Measurements from ENCODE around the gene BAIAP2L1. TPM values are rescaled to one million over a fixed set of nuclear protein-coding genes. Genes with fewer than 3 reads are reported as not detected.

Gene BAIAP2L1
- polyA plus RNA-seq, 1 donor from 2014 or later = 0.49 TPM

DNA sequence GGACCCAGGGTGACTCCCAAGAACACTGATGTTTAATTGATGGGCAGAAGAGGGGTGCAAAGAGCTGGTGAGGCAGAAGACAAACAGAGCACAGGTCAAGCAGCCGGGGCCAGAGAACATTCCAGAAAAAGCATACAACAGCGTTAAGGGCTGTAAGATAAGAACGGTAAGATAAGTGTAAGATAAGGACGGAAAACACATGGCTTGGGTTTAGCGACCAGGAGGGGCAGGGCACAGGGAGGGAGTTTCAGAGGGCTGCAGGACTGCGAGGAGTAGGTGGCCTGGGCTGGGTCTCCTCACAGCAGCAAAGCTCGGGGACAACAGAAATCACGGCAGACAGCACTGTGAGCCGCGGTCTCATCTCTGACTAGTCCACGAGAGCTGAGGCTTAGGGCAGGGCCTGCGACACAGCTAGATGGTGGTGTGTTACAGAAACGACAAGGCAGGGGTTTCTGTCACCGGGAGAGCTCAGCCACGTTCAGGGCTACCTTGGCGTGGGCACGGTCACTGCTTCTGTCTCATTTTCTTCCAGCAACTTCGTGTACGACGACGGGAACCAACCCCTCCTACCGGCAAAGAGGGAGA, 94.8 kb downstream of the BAIAP2L1 start:
- no peak overlapping the region for H3K4me3 Mint-ChIP-seq
- H3K27ac Mint-ChIP-seq = no peak overlapping the region
- H3K27me3 Mint-ChIP-seq = peaks cover under 1% of the 10 kb centered on the region
- peaks cover 9% of the 10 kb centered on the region for H3K36me3 Mint-ChIP-seq
- H3K4me1 Mint-ChIP-seq = peaks cover 0 to 1% (median 0%) of the 10 kb centered on the region in 3 donors
- H3K9me3 Mint-ChIP-seq = no peaks in the 10 kb centered on the region

DNA sequence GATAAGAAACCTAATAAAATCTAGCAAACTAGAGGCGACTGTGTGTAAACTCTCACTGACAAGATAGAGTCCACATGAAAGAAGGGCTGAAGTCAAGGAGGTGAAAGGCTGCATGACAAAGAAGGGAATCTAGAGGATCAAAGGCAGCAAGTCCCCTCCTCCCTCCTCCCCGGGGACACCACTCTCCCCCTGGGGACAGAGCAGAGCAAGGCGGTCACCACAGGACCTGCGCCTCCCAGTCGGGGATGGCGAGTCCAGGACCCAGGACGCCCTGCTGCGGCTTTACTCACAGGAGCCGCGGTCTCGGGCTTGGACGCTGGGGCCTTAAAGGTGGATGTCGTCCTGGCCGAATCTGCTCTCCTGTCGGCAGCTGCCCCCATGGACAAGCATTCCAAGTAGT, 97.0 kb downstream of the BAIAP2L1 start:
- peaks cover 11% of the 10 kb centered on the region for H3K36me3 Mint-ChIP-seq
- no peak overlapping the region for H3K4me3 Mint-ChIP-seq
- H3K9me3 Mint-ChIP-seq = no peaks in the 10 kb centered on the region
- H3K4me1 Mint-ChIP-seq = peaks cover 0 to 1% (median 0%) of the 10 kb centered on the region in 3 donors
- H3K27me3 Mint-ChIP-seq = no peaks in the 10 kb centered on the region
- H3K27ac Mint-ChIP-seq = no peak overlapping the region

DNA sequence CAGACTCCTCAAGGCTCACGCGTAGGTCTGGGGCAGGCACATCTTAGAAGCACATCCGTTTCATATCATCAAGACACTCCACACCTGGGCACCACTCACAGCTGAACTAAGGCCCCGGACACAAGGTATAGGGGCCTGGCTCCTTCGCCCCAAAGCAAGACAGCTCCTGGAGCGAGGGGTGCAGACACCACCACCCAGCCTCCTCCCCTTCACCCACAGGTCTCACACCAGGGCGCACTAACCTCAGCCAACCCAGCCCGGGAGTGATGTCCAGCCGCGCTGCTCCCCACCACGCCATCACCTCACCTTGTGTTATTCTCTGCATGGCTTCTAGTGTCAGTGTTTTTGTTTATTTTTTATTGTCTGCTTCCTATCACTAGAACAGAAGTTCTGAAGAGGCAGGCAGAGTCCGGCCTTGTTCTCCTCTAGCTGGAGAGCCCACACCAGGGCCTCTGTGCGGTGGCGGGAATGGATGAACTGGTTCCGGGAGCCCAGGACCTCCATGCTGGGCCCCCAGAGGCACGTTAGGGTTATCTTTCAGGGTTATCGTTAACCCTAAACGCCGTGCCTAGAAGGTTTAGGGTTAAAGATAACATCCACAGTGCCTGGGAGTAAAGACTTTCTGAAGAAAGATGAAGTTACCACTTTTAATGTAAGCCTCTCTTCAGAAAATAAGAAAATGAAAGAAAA, 97.6 kb downstream of the BAIAP2L1 start:
- peaks cover 11% of the 10 kb centered on the region for H3K36me3 Mint-ChIP-seq
- H3K9me3 Mint-ChIP-seq = no peaks in the 10 kb centered on the region
- H3K27ac Mint-ChIP-seq = no peak overlapping the region
- no peak overlapping the region for H3K4me3 Mint-ChIP-seq
- H3K4me1 Mint-ChIP-seq = peaks cover 0 to 1% (median 0%) of the 10 kb centered on the region in 3 donors
- no peaks in the 10 kb centered on the region for H3K27me3 Mint-ChIP-seq

DNA sequence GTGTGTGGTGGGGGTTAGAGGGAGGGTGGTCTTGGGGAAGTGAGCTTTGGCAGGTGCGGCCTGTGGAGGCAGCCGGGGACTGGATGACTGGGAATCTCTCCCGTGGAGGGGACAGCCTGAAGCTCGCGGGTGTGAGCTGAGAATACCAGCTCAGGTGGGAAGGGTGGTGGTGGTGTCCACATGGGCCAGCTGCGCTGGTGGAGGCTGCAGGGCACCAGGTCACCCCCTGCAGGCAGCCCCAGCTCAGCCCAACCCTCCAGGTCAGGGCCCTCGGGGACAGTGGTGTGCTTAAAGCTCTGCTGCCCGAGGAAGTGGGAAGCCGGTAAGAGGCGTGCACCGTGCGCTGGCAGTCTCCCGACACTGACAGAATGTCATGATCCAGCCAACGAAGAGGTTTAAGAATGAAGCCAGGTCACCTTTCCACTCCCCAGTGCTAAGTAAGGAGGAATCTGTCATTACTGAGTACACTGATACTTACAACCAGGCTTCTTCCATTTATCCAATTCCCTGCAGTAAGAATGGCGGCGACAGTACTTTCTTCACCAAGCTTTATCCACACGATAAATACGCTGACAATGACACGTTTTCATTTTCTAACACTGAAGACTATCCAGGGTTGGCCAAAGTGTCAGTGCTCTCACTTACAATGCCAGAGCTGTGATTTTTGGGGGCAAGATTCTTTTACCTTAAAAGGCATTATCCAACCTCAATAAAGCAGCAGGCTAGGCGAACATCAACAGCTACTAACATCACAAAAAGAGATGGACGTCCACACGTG, 99.0 kb downstream of the BAIAP2L1 start:
- Mint-ChIP-seq H3K27me3 (no peaks in the 10 kb centered on the region), H3K36me3 (peaks cover 14% of the 10 kb centered on the region), H3K27ac (no peak overlapping the region), H3K4me3 (no peak overlapping the region), H3K9me3 (no peaks in the 10 kb centered on the region), H3K4me1 (peaks cover 0 to 1% (median 0%) of the 10 kb centered on the region in 3 donors)

DNA sequence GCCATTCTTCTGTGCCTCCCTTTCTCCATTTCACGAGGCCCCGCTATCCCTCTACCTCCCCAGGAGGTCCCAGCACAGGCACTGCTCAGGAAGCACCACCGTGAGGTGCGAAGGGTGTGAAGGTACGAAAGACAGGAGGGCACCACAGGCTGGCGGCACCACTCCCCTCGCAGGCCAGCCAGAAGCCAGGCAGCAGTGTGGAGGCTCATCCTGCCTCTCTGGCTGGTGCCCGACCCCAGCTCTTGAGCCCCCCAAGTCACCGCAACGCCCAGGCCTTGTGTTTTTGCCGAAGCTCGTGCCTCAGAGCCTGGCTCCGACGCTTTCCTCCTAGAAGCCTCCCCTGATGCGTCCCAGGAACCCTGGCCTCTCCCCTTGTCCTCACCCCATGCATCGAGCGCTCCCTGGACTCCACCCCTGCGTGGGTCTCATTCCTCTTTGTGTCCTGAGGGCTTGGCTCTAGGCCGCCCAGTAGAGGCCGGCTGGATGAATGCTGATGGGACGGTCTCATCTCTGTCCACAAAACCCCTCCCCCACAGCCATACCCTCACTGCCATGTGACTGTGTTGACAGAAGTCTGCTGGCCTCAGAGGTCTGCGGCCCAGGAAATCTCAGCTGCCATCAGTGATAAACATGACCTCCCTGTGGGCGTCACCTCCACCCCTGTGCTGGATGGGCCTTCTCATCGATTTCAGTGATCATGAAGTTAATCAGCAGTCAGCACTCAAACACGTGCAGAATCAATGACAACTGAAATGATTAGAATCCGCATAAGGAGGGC, 100.1 kb downstream of the BAIAP2L1 start:
- Mint-ChIP-seq H3K27ac (no peak overlapping the region), H3K27me3 (no peaks in the 10 kb centered on the region), H3K4me1 (no peaks in the 10 kb centered on the region), H3K4me3 (no peak overlapping the region), H3K36me3 (peaks cover 10% of the 10 kb centered on the region), H3K9me3 (no peaks in the 10 kb centered on the region)

DNA sequence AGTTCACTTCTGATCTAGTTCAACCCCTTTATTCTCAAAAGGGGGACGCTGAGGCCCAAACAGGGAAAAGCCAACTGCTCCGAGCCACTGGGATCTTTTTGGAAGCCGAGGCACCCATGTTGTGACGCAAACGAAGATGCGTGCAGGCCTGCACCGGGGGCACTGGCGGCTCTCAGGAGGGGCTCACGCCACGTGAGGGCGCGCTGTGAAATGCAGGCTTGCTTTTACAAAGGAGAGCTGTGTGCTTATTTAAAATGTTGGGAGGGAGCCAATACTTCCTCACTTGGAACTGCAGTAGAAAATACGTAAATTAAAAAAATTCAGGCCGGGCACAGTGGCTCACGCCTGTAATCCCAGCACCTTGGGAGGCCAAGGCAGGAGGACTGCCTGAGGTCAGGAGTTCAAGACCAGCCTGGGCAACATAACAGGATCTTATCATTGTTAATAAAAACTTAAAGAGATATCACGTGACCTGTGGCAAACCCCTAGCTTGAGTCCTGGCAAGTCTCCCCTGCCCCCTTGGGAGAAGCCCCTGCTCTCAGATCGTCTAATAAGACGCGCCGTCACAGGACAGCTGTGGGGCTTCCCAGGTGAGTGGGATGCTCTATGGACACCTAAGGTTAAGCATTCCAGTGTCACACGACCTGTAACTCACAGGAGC, 103.1 kb downstream of the BAIAP2L1 start:
- Mint-ChIP-seq H3K9me3 (no peaks in the 10 kb centered on the region), H3K27me3 (no peaks in the 10 kb centered on the region), H3K4me3 (no peak overlapping the region), H3K36me3 (peaks cover 5% of the 10 kb centered on the region), H3K27ac (no peak overlapping the region), H3K4me1 (no peaks in the 10 kb centered on the region)

DNA sequence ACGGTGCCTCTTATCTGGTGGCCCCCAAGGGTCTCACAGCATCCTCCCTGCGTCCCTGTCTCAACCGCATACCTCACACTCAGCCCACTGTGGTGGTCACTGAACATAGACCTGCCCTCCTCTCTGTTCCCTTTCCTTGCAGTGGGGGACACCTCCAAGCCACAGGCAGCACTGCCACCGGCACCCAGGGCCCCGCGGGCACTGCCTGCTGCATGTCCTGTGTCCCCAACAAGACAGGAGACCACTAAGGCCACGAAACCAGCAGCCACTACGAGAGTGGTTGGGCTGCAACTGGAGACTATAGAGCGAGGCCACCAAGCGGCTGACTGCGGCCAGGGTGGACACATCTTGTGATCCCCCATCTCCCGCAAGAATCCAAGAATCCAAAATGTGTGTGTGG, 104.1 kb downstream of the BAIAP2L1 start:
- Mint-ChIP-seq H3K27me3 (no peaks in the 10 kb centered on the region), H3K27ac (no peak overlapping the region), H3K4me1 (no peaks in the 10 kb centered on the region)

DNA sequence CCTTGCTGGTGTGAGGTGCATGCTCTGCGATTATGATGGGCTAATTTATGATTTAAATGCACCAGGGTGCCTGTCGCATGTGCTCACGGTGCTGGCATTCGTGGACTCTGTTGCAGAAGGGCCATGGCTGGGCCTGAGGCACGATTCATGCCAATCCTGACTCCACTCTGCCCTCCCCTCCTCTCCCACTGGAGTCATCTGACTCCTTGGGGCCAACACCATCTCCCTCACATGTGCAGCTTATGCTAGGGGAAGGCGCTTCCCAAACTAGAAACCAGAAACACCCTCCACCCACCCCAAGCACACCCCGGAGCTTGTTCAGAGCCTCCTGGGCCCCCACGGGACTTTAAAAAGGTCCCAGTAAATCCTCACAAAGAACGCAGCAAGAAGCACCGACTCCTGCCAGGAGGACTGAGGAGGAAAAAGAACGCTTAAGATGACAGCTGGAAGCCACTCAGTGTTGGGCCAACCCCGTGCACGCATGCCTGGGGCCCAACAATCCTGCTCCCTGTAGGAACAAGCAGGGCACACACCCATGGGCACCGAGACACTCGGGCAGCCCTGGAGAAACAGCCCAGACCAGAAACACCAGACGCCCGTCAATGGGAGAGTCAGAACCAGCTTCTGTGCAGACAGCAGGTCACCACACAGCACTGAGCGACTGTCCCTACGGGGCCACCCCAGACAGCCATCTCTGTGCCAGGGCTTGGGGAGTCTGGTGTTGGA, 105.3 kb downstream of the BAIAP2L1 start:
- Mint-ChIP-seq H3K4me1 (no peaks in the 10 kb centered on the region), H3K27me3 (no peaks in the 10 kb centered on the region), H3K4me3 (no peak overlapping the region), H3K9me3 (no peaks in the 10 kb centered on the region), H3K36me3 (peaks cover 5% of the 10 kb centered on the region), H3K27ac (no peak overlapping the region)

More for the DNA sequence above, 104.1 kb downstream of the BAIAP2L1 start:
- Mint-ChIP-seq H3K36me3 (peaks cover 5% of the 10 kb centered on the region), H3K9me3 (no peaks in the 10 kb centered on the region), H3K4me3 (no peak overlapping the region)

DNA sequence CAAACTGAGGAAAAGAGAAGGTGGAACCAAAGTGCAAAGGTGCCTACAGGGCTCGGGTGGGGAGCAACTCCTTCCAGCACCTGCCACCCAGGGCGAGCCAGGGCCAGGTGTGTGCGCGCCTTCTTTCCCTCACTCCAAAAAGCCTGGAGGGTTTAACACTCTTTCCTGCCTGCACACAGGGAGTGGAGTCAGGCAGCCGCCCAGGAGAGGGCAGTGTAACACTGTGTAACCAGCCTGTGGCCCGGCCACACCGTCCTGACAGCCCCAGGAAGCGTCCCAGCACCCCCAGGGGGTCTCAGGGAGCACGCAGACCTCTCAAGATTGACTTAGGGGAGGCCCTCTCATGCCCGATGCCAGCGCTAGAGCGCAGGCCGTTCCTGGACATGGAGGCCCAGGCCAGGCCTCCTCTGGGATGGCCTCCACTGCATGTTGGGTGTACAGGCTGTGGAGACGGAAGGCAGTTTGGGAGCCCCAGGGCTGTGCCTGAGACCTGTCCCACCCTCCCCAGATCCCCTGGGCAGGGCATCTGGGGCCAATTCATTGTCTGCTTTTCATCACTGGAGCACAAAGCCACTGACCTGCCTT, 106.0 kb downstream of the BAIAP2L1 start:
- peaks cover 5% of the 10 kb centered on the region for H3K36me3 Mint-ChIP-seq
- H3K9me3 Mint-ChIP-seq = no peaks in the 10 kb centered on the region
- H3K27ac Mint-ChIP-seq = peak overlapping the region in 1 of 3 donors; percentile 88
- no peaks in the 10 kb centered on the region for H3K4me1 Mint-ChIP-seq
- H3K27me3 Mint-ChIP-seq = no peaks in the 10 kb centered on the region
- H3K4me3 Mint-ChIP-seq = no peak overlapping the region

DNA sequence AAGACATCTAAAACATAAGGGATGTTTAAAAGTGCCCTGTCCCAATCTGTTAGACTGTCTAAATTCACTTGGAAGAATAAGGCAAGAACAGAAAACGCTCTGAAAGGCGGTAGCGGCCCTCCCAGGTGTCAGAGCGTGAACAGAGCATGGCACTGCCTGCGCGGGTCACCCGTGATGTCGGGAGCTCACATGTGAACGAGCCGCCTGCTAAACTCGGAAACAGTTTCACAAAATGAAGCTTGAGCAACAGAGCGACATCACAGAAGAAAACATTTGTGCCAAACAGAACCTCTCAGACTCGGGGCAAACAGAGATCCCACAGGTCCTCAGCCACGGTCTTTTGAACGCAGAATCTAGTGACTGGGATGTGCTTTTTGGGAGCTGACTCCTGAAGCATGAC, 106.6 kb downstream of the BAIAP2L1 start:
- no peak overlapping the region for H3K4me3 Mint-ChIP-seq
- no peaks in the 10 kb centered on the region for H3K9me3 Mint-ChIP-seq

DNA sequence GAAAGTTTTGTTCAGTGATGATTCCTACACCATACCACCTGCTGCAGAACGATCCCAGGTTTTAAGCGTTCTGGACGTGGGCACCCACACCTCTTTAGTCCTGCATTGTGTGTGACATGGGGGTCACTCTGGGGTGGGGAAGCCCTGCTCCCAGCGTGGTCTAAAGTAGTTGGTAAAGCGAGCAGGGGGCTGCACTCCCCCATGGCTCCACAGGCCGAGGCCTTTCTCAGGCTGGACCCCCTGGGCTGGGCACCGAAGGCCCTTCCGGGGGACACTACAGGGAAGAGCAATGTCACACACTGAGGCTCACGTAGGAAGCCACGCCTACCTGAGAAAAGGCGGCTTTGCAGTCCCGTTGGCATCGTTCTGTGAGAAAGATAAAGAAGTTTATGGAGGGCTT, 107.1 kb downstream of the BAIAP2L1 start:
- H3K36me3 Mint-ChIP-seq = peaks cover 5% of the 10 kb centered on the region
- no peak overlapping the region for H3K4me3 Mint-ChIP-seq
- no peaks in the 10 kb centered on the region for H3K4me1 Mint-ChIP-seq
- H3K9me3 Mint-ChIP-seq = no peaks in the 10 kb centered on the region
- no peak overlapping the region for H3K27ac Mint-ChIP-seq
- no peaks in the 10 kb centered on the region for H3K27me3 Mint-ChIP-seq

More for the DNA sequence above, 106.6 kb downstream of the BAIAP2L1 start:
- H3K27ac Mint-ChIP-seq = peak overlapping the region in 1 of 3 donors; percentile 88
- no peaks in the 10 kb centered on the region for H3K4me1 Mint-ChIP-seq
- H3K36me3 Mint-ChIP-seq = peaks cover 5% of the 10 kb centered on the region
- H3K27me3 Mint-ChIP-seq = no peaks in the 10 kb centered on the region

DNA sequence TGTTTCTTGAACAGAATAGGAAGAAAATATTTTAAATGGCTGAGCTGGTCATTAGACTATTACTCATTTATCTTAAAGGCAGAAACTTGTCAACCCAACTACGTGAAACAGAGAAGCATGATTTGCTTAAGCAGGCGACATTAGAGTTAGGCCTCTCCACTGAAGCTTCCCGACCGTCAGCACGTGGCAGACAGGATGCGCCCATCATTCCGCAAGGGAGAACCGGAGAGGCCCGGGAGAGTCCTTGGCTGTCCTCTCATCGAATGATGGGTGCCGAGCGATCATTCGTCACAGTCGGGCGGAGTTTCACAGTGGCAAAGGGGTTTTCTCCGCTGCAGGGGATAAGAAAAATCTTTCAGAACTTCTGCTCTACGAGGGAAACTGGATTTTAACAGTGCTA, 107.6 kb downstream of the BAIAP2L1 start:
- Mint-ChIP-seq H3K4me1 (peaks cover 0 to 4% (median 0%) of the 10 kb centered on the region in 3 donors), H3K9me3 (no peaks in the 10 kb centered on the region), H3K4me3 (no peak overlapping the region), H3K27ac (no peak overlapping the region), H3K36me3 (peaks cover 5% of the 10 kb centered on the region), H3K27me3 (no peaks in the 10 kb centered on the region)

DNA sequence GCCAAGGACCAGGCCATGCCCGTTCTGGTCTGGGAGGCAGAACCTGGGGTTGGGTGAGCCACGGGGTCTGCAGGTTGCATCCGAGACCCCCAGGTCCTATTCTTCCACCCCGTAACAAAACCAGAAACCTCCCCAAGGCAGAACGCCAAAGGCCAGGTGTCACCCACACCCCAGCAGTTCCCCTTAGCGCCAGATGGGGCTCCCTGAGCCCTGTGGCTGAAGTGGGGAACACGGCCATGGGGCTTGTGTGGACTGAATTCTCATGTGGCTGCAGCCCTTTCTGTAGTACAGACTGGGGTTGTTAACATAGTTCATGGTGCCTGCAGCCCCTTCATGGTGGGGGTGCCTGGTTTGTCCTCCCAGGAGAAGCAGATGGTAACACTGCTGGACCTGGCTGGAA, 109.2 kb downstream of the BAIAP2L1 start:
- H3K36me3 Mint-ChIP-seq = peaks cover 2% of the 10 kb centered on the region
- no peaks in the 10 kb centered on the region for H3K9me3 Mint-ChIP-seq
- H3K4me3 Mint-ChIP-seq = no peak overlapping the region
- no peak overlapping the region for H3K27ac Mint-ChIP-seq
- H3K27me3 Mint-ChIP-seq = no peaks in the 10 kb centered on the region
- peaks cover 0 to 4% (median 0%) of the 10 kb centered on the region in 3 donors for H3K4me1 Mint-ChIP-seq

Data from IgD-negative memory B cell (primary cell).